Small intestine (tissue), 7 donors: Measurements from ENCODE around the gene PIP5K1C. TPM values are rescaled to one million over a fixed set of nuclear protein-coding genes. Genes with fewer than 3 reads are reported as not detected.

Source experiments
- DNase-seq, 2 donors: peaks; one replicate each; pipeline versions ENCODE4 v3.0.0 to v3.0.0-alpha.2; 2013
- FAIRE-seq: peaks from 2 replicates; lab custom pipeline; 2012; peaks lifted over from hg19 to GRCh38; lab: Jason Lieb, UNC
- H3K27ac ChIP-seq, 3 donors: one replicate each; pipeline ENCODE4 v1.5.1; 2013; ENCODE audit warnings: low read length in 2 of 3, mild to moderate bottlenecking in 2 of 3, control low read depth in 1 of 3, inconsistent platforms in 1 of 3, low read depth in 1 of 3, moderate library complexity in 1 of 3
- H3K27me3 ChIP-seq, 3 donors: one replicate each; pipeline ENCODE4 v1.6.1; 2013; ENCODE audit warnings: low read length in 3 of 3, inconsistent platforms in 1 of 3; ENCODE audit not compliant: control insufficient read depth in 3 of 3, insufficient read depth in 3 of 3
- H3K36me3 ChIP-seq, 3 donors: one replicate each; pipeline ENCODE4 v1.6.1; 2013; ENCODE audit warnings: low read length in 3 of 3, inconsistent platforms in 1 of 3, low read depth in 1 of 3, mild to moderate bottlenecking in 1 of 3, moderate library complexity in 1 of 3; ENCODE audit not compliant: control insufficient read depth in 3 of 3, insufficient read depth in 2 of 3
- H3K4me1 ChIP-seq, 3 donors: one replicate each; pipeline ENCODE4 v1.6.1; 2013; ENCODE audit warnings: low read length in 2 of 3, inconsistent platforms in 1 of 3, low read depth in 1 of 3, mild to moderate bottlenecking in 1 of 3, moderate library complexity in 1 of 3; ENCODE audit not compliant: control insufficient read depth in 3 of 3, insufficient read depth in 2 of 3
- H3K4me3 ChIP-seq, 3 donors: one replicate each; pipeline ENCODE4 v1.5.1; 2013; ENCODE audit warnings: low read length in 3 of 3, control low read depth in 1 of 3, inconsistent platforms in 1 of 3, low read depth in 1 of 3, mild to moderate bottlenecking in 1 of 3, moderate library complexity in 1 of 3
- H3K9me3 ChIP-seq, 2 donors: one replicate each; pipeline ENCODE4 v1.6.1; 2013; ENCODE audit warnings: low read depth in 1 of 2, low read length in 1 of 2; ENCODE audit not compliant: control insufficient read depth in 2 of 2, insufficient read depth in 1 of 2
- WGBS, 3 donors: extraction: QIAGEN DNeasy Blood & Tissue Kit; methylation state at CpG; one replicate each; pipeline ENCODE4 v1.1.7; 2013; 5-methylcytosine and 5-hydroxymethylcytosine counted together
- polyA plus RNA-seq, 4 donors: library from polyadenylated mRNA; stranded (reverse) in 3 of 4; unstranded in 1 of 4; fragments of 200-250 nt in 3 of 4; fragments of 120-200 nt in 1 of 4; gene quantifications; one replicate each; pipeline versions ENCODE4 v1.2.1 to v1.2.3, GENCODE V29; 2013
- donor health status: healthy with polysubstance abuse.
- donor health status: control.
- donor health status: control.
- donor health status: Bipolar disorder and iron deficiency.
- donor health status: healthy.

The PIP5K1C gene
- polyA plus RNA-seq, 4 donors: 7.3 to 19.5 (median 13.5) TPM

GRCh38 chr19:3659746-3660112 is 40.5 kb downstream of the PIP5K1C start:
- DNase-seq (no peak), FAIRE-seq (no peak)
- 91 to 96% (median 93%) methylated on average over 21 to 22 of the region's 22 CpGs for WGBS, 3 donors
- no peaks in the 10 kb centered on the region for H3K4me1 ChIP-seq
- H3K27ac ChIP-seq: no peak overlapping the region
- H3K9me3 ChIP-seq: peaks cover 0 to 7% of the 10 kb centered on the region in 2 donors
- no peak overlapping the region for H3K4me3 ChIP-seq
- H3K36me3 ChIP-seq: peaks cover 5 to 90% (median 14%) of the 10 kb centered on the region in 3 donors
- H3K27me3 ChIP-seq: no peaks in the 10 kb centered on the region

- no peak overlapping the region for H3K4me3 ChIP-seq
- H3K36me3 ChIP-seq: peaks cover 5 to 87% (median 11%) of the 10 kb centered on the region in 3 donors
- peaks cover 0 to 7% of the 10 kb centered on the region in 2 donors for H3K9me3 ChIP-seq
- no peak overlapping the region for H3K27ac ChIP-seq
- WGBS, 3 donors: 93 to 94% (median 93%) methylated on average over 37 of the region's 37 CpGs
- no peak for DNase-seq
- no peaks in the 10 kb centered on the region for H3K4me1 ChIP-seq
- no peak for FAIRE-seq
- H3K27me3 ChIP-seq: no peaks in the 10 kb centered on the region
These were observed 41.2 kb downstream of the PIP5K1C start for GRCh38 chr19:3658870-3659745.

- Histone ChIP-seq H3K4me1 (no peaks in the 10 kb centered on the region), H3K36me3 (peaks cover 5 to 87% (median 11%) of the 10 kb centered on the region in 3 donors), H3K27ac (no peak overlapping the region), H3K4me3 (no peak overlapping the region), H3K9me3 (peaks cover 0 to 7% of the 10 kb centered on the region in 2 donors), H3K27me3 (no peaks in the 10 kb centered on the region)
- FAIRE-seq (no peak), DNase-seq (no peak)
- 91 to 94% (median 92%) methylated on average over 34 to 39 of the region's 39 CpGs for WGBS, 3 donors
These were observed 42.0 kb downstream of the PIP5K1C start for GRCh38 chr19:3658004-3658869.

- Histone ChIP-seq H3K36me3 (peaks cover 5 to 88% (median 19%) of the 10 kb centered on the region in 3 donors), H3K4me1 (no peaks in the 10 kb centered on the region), H3K4me3 (no peak overlapping the region), H3K9me3 (peaks cover 0 to 7% of the 10 kb centered on the region in 2 donors), H3K27me3 (no peaks in the 10 kb centered on the region), H3K27ac (no peak overlapping the region)
- DNase-seq (no peak), FAIRE-seq (no peak)
- 97 to 98% (median 97%) methylated on average over 16 of the region's 16 CpGs for WGBS, 3 donors
These were observed 42.9 kb downstream of the PIP5K1C start for GRCh38 chr19:3657395-3657769.

GRCh38 chr19:3656747-3657394 is 43.4 kb downstream of the PIP5K1C start:
- H3K36me3 ChIP-seq: peaks cover 5 to 88% (median 20%) of the 10 kb centered on the region in 3 donors
- FAIRE-seq: no peak
- WGBS, 3 donors: 95 to 98% (median 96%) methylated on average over 19 of the region's 19 CpGs

GRCh38 chr19:3656073-3656746 is 44.1 kb downstream of the PIP5K1C start:
- Histone ChIP-seq H3K4me3 (no peak overlapping the region), H3K36me3 (peaks cover 5 to 88% (median 20%) of the 10 kb centered on the region in 3 donors), H3K4me1 (no peaks in the 10 kb centered on the region), H3K27ac (no peak overlapping the region), H3K9me3 (peaks cover 0 to 7% of the 10 kb centered on the region in 2 donors), H3K27me3 (no peaks in the 10 kb centered on the region)
- FAIRE-seq (no peak), DNase-seq (no peak)
- WGBS, 3 donors: 89 to 93% (median 92%) methylated on average over 28 to 36 of the region's 36 CpGs

More at GRCh38 chr19:3656747-3657394, 43.4 kb downstream of the PIP5K1C start:
- H3K4me3 ChIP-seq: no peak overlapping the region
- H3K9me3 ChIP-seq: peaks cover 0 to 7% of the 10 kb centered on the region in 2 donors
- no peaks in the 10 kb centered on the region for H3K4me1 ChIP-seq
- H3K27ac ChIP-seq: no peak overlapping the region
- no peak for DNase-seq
- H3K27me3 ChIP-seq: no peaks in the 10 kb centered on the region

- no peak for FAIRE-seq
- WGBS, 3 donors: 85 to 93% (median 92%) methylated on average over 23 to 25 of the region's 25 CpGs
- Histone ChIP-seq H3K4me3 (no peak overlapping the region), H3K36me3 (peaks cover 5 to 86% (median 20%) of the 10 kb centered on the region in 3 donors), H3K27ac (no peak overlapping the region), H3K27me3 (no peaks in the 10 kb centered on the region), H3K4me1 (no peaks in the 10 kb centered on the region), H3K9me3 (peaks cover 0 to 7% of the 10 kb centered on the region in 2 donors)
- peak in 1 of 2 donors; percentile 11 for DNase-seq
These were observed 44.7 kb downstream of the PIP5K1C start for GRCh38 chr19:3655402-3656072.
